GM19397 (cell line): ENCODE results near the gene GLCCI1.
"Not testable (repeated sequence)": the region's sequence is repeated elsewhere in the genome, so short reads cannot be mapped to it uniquely, and the experiment has no call there.

ENCODE experiments used
- ATAC-seq: cut with Tn5 transposase; IDR thresholded peaks from one replicate; pipeline ENCODE4 v1.9.1; 2021; ENCODE audit warnings: mild to moderate bottlenecking, moderate library complexity; ENCODE audit not compliant: unreplicated experiment

The GLCCI1 gene

GRCh38 chr7:8086239-8086638 is 117.6 kb downstream of the GLCCI1 start:
- no peak for ATAC-seq

DNA sequence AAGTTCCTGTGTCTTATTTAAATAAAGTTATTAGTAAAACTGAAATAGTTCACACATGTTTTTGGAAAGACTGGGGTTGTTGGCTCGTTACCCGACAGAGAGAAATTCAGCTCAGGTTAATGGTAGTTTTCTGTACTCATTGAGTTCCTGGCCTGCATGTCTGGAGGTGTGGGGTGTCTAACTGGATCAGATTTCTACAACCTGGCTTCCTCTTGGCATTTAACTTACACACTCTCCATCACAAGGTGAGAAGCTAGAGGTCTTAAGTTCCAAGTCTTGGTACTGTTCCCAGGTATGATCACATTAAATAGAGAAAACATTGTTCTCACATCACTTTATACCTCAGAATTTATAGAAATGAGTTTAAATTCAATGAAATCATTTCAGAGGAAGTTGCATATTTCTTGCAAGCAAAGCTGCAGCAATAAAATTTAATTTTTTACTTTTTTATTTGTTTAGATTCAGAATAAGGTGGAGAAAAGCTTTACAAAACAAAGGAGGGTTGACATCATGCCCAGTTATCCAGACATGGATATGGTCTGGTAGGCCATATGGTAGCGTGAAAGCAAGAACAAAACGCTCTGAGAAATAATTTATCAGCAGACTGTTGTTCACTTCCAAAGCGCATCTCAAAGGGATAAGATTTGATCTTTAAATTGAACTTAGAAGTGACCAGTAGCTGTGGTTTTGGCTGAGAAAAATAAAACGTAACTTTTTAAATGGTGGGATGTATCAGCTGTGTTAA is 120.6 kb downstream of the GLCCI1 start:
- ATAC-seq = no peak

DNA sequence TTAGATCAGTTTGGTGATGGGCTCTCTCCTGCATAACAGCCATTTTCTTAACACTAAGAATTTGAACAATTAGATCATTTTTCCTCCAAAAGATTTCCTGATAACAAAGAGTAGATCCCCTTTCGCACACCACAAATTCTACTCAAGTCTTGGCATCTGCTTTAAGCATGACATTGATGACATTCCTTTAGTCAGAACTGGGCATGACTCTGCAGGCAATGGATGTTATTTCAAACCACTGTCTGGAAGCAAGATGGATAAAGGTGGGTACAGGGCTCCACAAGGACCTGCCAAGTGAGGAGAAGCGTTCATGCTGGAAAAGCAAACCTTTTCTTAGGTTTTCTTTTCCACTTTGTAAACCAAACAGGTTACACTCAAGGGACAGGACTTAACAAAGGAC is 123.5 kb downstream of the GLCCI1 start:
- ATAC-seq = no peak

DNA sequence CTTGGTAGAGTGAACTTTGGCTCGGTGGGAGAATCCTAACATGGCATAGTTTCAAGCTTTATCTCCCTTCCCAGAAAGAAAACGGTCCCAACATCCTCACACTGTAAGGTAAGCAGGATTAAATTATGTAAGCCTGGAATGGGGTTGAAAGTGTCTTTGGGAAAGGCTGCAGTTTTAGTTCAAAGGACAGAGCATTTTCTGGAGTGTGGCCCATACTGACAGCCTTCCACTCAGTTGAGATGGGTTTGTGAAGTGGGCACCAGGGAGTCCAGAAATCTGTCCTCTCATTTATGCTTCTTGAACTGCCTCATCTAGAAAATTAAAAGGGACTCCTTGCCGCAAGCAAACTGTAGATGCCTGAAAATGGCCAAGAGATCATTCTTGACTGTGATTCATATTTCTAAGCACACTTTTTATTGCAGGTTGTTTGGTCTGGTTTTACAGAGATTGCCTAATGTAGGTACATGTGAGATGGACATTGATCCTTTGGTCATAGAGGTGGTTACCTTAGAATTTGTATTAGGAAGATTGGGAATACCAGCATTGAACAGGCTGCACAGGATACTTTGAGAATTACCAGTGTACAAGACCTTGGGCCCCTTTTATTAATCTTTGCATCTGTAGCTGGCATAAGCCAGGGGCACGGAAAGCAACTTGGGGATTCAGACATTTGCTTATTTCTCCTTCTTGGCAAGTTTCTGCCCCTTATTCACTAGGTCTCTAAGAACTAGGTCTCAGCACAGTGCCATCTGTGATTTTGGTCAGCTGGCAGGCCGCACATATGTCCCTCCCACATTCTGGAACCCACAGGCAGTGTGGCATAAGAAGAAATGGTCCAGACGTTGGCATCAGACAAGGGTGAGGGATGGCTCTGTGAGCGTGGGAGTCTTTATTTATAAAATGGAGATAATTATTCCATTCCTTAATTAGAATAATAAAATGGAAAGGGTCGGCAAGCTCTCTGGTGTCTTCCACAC is 125.9 kb downstream of the GLCCI1 start:
- ATAC-seq = no peak

GRCh38 chr7:8101292-8101691 is 132.7 kb downstream of the GLCCI1 start:
- ATAC-seq = not testable (repeated sequence)

GRCh38 chr7:8103282-8103681 is 134.7 kb downstream of the GLCCI1 start:
- no peak for ATAC-seq

DNA sequence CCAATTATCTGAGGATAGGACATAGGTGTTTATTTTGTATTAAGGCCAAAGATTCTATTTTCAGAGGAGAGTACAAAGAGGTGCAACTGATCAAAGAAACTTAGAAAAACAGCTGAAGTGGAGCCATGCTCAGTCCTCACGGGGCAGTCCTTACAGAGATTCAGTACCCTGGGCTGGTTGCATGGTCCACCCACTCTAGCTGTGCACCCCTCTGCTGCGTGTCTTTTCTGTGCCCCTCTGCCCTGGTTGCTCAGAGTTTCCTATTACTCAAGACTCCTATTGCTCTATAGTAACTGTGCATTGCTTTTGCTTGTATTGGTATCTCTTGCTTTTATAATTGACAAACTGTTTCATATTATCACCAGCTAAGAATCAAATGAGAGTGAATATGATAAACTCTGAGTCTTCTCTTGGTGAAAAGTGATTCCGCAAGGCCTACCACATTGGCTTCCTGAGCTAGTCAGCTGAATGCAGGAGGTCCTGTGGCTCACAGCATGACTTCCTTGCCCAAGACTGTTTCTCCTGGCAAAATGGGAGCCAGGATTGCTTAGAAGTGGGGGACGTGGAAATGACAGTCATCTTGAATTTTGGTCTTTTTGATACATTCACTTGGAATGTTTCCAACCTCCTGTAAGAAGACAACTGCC is 137.0 kb downstream of the GLCCI1 start:
- ATAC-seq = no peak

DNA sequence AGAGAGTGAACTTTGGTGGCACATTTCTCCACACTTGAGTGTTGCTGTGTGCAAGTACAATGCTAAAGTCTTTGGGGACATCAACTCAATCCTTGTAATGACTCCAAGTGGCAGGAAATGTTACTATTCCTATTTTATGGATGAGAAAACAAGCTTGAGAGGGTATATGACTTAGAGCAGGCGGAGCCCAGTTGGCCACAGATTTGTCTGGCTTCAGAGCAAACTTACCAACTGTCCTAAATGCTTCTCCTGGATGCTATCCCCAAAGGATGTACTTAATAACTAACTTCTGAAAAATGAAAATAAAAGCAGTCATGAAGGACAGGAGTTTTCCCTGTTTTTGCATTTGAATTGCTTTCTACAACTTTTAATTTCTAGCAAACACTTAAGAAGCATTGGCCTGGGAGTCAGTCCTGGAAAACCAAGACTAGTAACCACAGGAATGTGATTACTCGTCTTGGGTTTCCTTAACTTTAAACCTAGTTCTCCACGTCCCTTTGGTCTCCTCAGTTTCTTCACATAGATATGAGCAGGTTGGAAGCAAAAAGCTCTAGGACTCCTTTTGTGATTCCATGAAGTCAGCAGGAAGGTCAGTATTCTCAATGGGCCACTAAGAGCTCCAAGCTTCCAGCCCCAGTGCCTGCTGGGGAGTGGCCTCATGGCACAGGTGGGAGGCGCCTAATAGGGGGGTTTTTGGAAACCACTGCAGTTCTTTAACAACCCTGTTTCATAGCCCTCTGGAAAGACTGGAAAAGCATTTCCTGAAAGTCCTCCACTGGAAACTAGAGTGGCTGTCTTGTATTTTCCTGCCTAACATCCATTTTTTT is 140.8 kb downstream of the GLCCI1 start:
- no peak for ATAC-seq

- ATAC-seq = no peak
These were observed 142.8 kb downstream of the GLCCI1 start for GRCh38 chr7:8111282-8111960.

DNA sequence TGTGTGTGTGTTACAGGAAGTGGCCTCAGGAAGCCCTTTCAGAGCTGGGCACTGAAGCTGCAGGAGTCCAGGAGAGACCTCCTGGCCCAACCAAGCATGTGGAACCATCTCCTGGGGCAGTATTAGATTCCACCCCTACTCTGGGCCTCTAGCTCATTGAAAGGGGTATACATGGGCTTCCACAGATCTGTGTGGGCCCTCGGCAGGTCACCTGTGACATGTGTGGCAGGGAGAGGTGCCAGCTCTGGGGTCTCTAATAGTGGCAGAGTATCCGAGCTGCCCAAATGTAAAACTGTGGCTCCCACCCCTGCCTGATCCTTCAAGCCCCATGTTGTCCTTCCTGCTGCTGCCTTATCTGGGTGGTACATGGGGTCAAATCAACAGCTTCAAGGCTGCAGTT is 144.1 kb downstream of the GLCCI1 start:
- ATAC-seq = no peak

DNA sequence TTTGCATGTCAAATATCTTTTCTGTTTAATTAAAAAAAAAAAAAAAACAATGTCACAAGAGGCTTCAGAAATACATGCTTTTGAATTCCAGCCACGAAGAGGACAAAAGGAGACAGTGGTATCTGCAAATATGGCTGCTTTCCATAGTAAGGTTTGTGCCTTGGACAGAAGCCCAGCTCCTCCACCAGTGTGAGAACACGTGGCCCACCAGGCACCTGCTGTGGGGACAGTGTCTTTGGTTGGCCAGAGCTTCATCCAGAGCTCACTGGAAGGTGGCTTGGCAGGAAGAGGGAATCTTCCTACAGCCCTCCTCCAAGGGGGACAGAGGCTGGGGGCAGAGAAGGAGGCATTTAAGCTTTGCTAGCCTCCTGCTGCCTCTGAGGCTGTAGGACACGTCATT is 144.6 kb downstream of the GLCCI1 start:
- ATAC-seq = no peak

DNA sequence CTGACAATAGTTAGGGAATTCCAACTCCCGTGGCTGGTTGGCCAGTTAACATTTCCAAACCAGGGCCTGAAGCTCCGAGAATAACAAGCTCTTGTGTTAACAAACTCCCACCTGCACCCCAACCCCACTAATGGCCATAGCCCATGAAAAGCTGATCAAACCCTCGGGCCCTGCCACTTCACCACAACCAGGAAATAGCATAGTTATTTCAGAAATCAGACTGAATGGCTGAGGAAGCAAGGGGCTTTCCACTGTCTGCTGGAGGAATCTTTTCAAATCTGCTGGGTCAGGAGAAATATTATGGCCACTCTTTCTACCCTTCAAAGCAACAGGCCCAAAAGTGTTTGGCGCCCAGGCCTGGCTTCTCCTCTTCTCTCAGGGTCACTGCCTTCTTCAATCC is 145.6 kb downstream of the GLCCI1 start:
- ATAC-seq = peak; percentile 26

GRCh38 chr7:8115547-8116402 is 147.2 kb downstream of the GLCCI1 start:
- peak; percentile 93 for ATAC-seq

GRCh38 chr7:8117195-8117594 is 148.6 kb downstream of the GLCCI1 start:
- no peak for ATAC-seq

DNA sequence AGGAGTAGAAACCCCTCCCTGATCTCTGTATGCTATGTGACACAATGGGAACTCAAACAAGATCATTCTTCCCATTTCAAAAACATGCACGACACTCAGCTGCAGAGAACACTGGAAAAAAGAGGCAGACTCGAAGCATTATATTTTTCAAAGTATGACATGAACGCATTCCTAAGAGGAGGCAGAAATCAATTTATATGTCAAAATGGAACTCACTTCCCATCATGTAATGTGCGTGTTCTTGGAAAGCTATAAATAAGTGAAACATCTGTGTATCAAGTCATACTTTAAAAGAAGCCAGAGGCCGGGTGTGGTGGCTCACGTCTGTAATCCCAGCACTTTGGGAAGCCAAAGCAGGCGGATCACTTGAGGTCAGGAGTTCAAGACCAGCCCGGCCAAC is 150.7 kb downstream of the GLCCI1 start:
- ATAC-seq = no peak

GRCh38 chr7:8120390-8121058 is 151.9 kb downstream of the GLCCI1 start:
- ATAC-seq = no peak

DNA sequence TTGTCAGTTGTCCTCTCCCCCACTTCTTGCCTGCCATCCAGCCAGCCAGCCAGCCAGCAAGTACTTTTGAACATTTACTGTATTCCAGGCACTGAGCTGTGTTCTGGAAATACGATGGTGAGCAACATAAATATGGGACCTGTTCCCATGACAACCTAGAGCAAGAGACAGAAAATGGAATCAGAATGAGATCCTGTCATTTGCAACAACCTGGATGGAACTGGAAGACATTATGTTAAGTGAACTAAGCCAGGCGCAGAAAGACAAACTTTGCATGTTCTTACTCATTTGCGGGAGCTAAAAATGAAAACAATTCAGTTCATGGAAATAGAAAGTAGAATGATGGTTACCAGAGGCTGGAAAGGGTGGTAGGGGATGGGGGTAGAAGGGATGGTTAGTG is 152.6 kb downstream of the GLCCI1 start:
- no peak for ATAC-seq

- ATAC-seq = peak; percentile 84
These were observed 157.3 kb downstream of the GLCCI1 start for GRCh38 chr7:8125680-8126444.
